K562 (cell line): Measurements from ENCODE around the gene CHERP. TPM values are rescaled to one million over a fixed set of nuclear protein-coding genes. Genes with fewer than 3 reads are reported as not detected.

Source experiments
- L3MBTL2 ChIP-seq: fragments of 450-650 bp; IDR thresholded peaks from 2 replicates; pipeline ENCODE4 v1.6.1; 2016; ENCODE audit warnings: mild to moderate bottlenecking, moderate library complexity
- POLR2A ChIP-seq: fragments of 450-650 bp; conservative IDR thresholded peaks from 2 replicates; pipeline ENCODE4 v1.6.1; 2016
- SIN3A ChIP-seq, 2 experiments: fragments of 150-350 bp in 1 of 2; IDR thresholded peaks; 2 replicates each; pipeline ENCODE4 v1.6.1; 2011 to 2016; ENCODE audit warnings: borderline replicate concordance in 2 of 2, low read depth in 2 of 2, low read length in 2 of 2, mild to moderate bottlenecking in 2 of 2, moderate library complexity in 2 of 2; ENCODE audit not compliant: control insufficient read depth in 1 of 2
- TEAD4 ChIP-seq, 2 experiments: sonication (generic) in 1 of 2; formaldehyde crosslinking in 1 of 2; IDR thresholded peaks; 2 replicates each; pipeline versions ENCODE4 v1.6.1 to v1.8.0; 2012 to 2022; ENCODE audit warnings: borderline replicate concordance in 1 of 2, inconsistent platforms in 1 of 2, low read length in 1 of 2, mild to moderate bottlenecking in 1 of 2, missing genetic modification reagents in 1 of 2
- ZNF184 ChIP-seq: sonication (generic); formaldehyde crosslinking; IDR thresholded peaks from 2 replicates; pipeline ENCODE4 v1.5.0; 2020; ENCODE audit warnings: missing genetic modification reagents
- ZNF253 ChIP-seq: fragments of 250-450 bp; sonication (Bioruptor Pico); conservative IDR thresholded peaks from 2 replicates; pipeline ENCODE4 v1.6.1; 2021; ENCODE audit warnings: mild to moderate bottlenecking
- polyA plus RNA-seq, 8 experiments: library from polyadenylated mRNA; depleted of rRNA in 4 of 8; stranded (reverse) in 5 of 8; unstranded in 3 of 8; fragments of >200 nt; fragmentation: Nextera tagmentation in 2 of 8; fragmentation: Illumina TruSeq in 1 of 8; extraction: Ambion mirVana in 2 of 8; extraction: Trizol in 1 of 8; gene quantifications; 2 replicates each; pipeline versions ENCODE4 v1.2.1 to v1.2.3, GENCODE V29; 2011 to 2014; ENCODE audit warnings: inconsistent platforms in 1 of 8, missing spikeins in 1 of 8
- total RNA-seq, 7 experiments: library from RNA; depleted of rRNA in 6 of 7; stranded (reverse); fragments of >200 nt in 6 of 7; fragmentation: Illumina TruSeq in 2 of 7; extraction: Trizol in 2 of 7; gene quantifications; 2 replicates each; pipeline versions ENCODE4 v1.2.1 to v1.2.3, GENCODE V29; 2011 to 2021; ENCODE audit warnings: low replicate concordance in 1 of 7
- TF ChIP-seq, protein P1 (sequence below), 3 experiments: fragments of 200-800 bp in 1 of 3; fragments of 250-450 bp in 1 of 3; fragments of 450-650 bp in 1 of 3; sonication (Bioruptor Pico) in 1 of 3; sonication (Bioruptor generic) in 1 of 3; formaldehyde crosslinking in 1 of 3; IDR thresholded peaks; 2 replicates each; pipeline versions ENCODE4 v1.6.1 to v1.8.0; 2016 to 2022; ENCODE audit warnings: mild to moderate bottlenecking in 2 of 3, missing genetic modification characterization in 2 of 3, missing compliant biosample characterization in 1 of 3, moderate library complexity in 1 of 3
- TF ChIP-seq, protein P2 (sequence below), 2 experiments: IDR thresholded peaks; 2 replicates each; pipeline ENCODE4 v1.6.1; 2011; ENCODE audit warnings: borderline replicate concordance in 1 of 2, control low read depth in 1 of 2, low read depth in 1 of 2, low read length in 1 of 2, mild to moderate bottlenecking in 1 of 2, mixed read lengths in 1 of 2, moderate library complexity in 1 of 2; ENCODE audit not compliant: insufficient read depth in 1 of 2, insufficient read length in 1 of 2, poor library complexity in 1 of 2, severe bottlenecking in 1 of 2; ENCODE audit errors: extremely low read depth in 1 of 2
- TF ChIP-seq, protein P3 (sequence below): fragments of 450-650 bp; formaldehyde crosslinking; IDR thresholded peaks from 2 replicates; pipeline ENCODE4 v1.4.0; 2020; ENCODE audit warnings: mild to moderate bottlenecking
- TF ChIP-seq, protein P4 (sequence below), 2 experiments: fragments of 450-650 bp; conservative IDR thresholded peaks; 2 replicates each; pipeline ENCODE4 v1.6.1; 2017; ENCODE audit warnings: mild to moderate bottlenecking in 2 of 2, moderate library complexity in 2 of 2
- TF ChIP-seq, protein P5 (sequence below): fragments of 250-450 bp; sonication (Bioruptor Pico); IDR thresholded peaks from 2 replicates; pipeline ENCODE4 v1.5.0; 2021
- TF ChIP-seq, protein P6 (sequence below): IDR thresholded peaks from 2 replicates; pipeline ENCODE4 v1.6.1; 2014; ENCODE audit warnings: antibody characterized with exemption

The CHERP gene
- total and polyA plus RNA-seq, 9 of the 15 experiments (the other 6 are each of a cell fraction or from before 2014, with no cell fraction given) = 0.60 to 85.1 (median 7.8) TPM

DNA sequence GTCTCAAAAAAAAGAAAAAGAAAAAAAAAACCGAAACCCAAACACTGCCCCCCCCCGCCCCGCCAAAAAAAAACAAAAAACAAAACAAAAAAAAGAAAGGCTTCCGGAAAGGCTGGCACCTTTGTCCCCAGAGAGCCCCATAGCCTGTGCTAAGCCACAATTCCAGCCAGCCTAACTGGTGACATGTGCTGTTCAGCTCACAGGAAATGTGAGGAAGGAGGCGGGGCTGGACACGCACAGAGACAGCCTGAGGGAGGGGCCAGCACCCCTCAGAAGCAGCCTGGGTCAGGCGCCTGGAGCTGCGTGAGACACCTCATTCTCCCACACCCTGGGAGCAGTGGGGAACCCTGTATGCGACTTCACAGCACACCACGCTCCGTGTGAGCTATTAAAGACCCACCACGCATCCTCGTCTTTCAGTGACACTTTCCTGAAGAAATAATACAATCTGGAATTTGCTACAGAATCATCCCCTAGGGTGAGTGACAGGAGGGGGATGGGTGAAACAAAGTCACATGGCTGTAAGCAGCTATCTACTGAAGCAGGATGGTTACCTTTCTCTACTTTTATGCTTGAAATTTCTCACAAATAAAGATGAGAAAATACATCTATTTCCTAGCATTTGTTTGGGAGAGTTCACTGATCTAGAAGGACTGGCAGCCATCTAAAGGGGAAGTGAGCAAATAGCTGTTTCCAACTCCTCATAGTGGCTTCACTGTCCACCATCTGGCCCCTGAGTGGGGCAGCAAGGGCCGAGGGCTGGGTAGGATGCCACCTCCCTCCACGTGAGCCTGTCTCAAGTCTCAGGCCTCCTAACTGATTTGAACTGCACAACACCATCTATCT, 42.2 kb upstream of the CHERP start (continued):
- TF ChIP-seq, protein P1, sequence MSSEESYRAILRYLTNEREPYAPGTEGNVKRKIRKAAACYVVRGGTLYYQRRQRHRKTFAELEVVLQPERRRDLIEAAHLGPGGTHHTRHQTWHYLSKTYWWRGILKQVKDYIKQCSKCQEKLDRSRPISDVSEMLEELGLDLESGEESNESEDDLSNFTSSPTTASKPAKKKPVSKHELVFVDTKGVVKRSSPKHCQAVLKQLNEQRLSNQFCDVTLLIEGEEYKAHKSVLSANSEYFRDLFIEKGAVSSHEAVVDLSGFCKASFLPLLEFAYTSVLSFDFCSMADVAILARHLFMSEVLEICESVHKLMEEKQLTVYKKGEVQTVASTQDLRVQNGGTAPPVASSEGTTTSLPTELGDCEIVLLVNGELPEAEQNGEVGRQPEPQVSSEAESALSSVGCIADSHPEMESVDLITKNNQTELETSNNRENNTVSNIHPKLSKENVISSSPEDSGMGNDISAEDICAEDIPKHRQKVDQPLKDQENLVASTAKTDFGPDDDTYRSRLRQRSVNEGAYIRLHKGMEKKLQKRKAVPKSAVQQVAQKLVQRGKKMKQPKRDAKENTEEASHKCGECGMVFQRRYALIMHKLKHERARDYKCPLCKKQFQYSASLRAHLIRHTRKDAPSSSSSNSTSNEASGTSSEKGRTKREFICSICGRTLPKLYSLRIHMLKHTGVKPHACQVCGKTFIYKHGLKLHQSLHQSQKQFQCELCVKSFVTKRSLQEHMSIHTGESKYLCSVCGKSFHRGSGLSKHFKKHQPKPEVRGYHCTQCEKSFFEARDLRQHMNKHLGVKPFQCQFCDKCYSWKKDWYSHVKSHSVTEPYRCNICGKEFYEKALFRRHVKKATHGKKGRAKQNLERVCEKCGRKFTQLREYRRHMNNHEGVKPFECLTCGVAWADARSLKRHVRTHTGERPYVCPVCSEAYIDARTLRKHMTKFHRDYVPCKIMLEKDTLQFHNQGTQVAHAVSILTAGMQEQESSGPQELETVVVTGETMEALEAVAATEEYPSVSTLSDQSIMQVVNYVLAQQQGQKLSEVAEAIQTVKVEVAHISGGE (CRISPR knock-in tag; IDR thresholded peaks at IDR 0.05) = 0 out of 6 replicates have a peak, but pooled peaks of 1 of the 3 experiments have one; percentile 13
- TF ChIP-seq, protein P2, sequence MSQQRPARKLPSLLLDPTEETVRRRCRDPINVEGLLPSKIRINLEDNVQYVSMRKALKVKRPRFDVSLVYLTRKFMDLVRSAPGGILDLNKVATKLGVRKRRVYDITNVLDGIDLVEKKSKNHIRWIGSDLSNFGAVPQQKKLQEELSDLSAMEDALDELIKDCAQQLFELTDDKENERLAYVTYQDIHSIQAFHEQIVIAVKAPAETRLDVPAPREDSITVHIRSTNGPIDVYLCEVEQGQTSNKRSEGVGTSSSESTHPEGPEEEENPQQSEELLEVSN (IDR thresholded peaks at IDR 0.05; ENCODE audit: borderline replicate concordance in 1 of 2, extremely low read depth in 1 of 2, insufficient read depth in 1 of 2, insufficient read length in 1 of 2, low read depth in 1 of 2, low read length in 1 of 2, poor library complexity in 1 of 2, severe bottlenecking in 1 of 2) = peak; percentile 31 to 70
- TF ChIP-seq SIN3A (IDR thresholded peaks at IDR 0.05; ENCODE audit: borderline replicate concordance in 2 of 2, control insufficient read depth in 1 of 2, low read depth in 2 of 2, low read length in 2 of 2) (peak in 1 of 2 experiments; percentile 91; a peak in 1 of 4 replicates), ZNF184 (CRISPR knock-in tag) (no peak), POLR2A (peak; percentile 71), L3MBTL2 (peak; percentile 46), ZNF253 (CRISPR knock-in tag) (no peak), TEAD4 (IDR thresholded peaks at IDR 0.05; ENCODE audit: low read length) (0 out of 2 replicates have a peak, but pooled peaks have one; percentile 34), TEAD4 (CRISPR knock-in tag; IDR thresholded peaks at IDR 0.05; ENCODE audit: borderline replicate concordance) (no peak)
- TF ChIP-seq, protein P3, sequence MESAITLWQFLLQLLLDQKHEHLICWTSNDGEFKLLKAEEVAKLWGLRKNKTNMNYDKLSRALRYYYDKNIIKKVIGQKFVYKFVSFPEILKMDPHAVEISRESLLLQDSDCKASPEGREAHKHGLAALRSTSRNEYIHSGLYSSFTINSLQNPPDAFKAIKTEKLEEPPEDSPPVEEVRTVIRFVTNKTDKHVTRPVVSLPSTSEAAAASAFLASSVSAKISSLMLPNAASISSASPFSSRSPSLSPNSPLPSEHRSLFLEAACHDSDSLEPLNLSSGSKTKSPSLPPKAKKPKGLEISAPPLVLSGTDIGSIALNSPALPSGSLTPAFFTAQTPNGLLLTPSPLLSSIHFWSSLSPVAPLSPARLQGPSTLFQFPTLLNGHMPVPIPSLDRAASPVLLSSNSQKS = no peak
- TF ChIP-seq, protein P4, sequence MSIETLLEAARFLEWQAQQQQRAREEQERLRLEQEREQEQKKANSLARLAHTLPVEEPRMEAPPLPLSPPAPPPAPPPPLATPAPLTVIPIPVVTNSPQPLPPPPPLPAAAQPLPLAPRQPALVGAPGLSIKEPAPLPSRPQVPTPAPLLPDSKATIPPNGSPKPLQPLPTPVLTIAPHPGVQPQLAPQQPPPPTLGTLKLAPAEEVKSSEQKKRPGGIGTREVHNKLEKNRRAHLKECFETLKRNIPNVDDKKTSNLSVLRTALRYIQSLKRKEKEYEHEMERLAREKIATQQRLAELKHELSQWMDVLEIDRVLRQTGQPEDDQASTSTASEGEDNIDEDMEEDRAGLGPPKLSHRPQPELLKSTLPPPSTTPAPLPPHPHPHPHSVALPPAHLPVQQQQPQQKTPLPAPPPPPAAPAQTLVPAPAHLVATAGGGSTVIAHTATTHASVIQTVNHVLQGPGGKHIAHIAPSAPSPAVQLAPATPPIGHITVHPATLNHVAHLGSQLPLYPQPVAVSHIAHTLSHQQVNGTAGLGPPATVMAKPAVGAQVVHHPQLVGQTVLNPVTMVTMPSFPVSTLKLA (conservative IDR thresholded peaks at IDR 0.05) = peak; percentile 91 to 94
- TF ChIP-seq, protein P5, sequence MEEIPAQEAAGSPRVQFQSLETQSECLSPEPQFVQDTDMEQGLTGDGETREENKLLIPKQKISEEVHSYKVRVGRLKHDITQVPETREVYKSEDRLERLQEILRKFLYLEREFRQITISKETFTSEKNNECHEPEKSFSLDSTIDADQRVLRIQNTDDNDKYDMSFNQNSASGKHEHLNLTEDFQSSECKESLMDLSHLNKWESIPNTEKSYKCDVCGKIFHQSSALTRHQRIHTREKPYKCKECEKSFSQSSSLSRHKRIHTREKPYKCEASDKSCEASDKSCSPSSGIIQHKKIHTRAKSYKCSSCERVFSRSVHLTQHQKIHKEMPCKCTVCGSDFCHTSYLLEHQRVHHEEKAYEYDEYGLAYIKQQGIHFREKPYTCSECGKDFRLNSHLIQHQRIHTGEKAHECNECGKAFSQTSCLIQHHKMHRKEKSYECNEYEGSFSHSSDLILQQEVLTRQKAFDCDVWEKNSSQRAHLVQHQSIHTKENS (CRISPR knock-in tag) = no peak
- TF ChIP-seq, protein P6, sequence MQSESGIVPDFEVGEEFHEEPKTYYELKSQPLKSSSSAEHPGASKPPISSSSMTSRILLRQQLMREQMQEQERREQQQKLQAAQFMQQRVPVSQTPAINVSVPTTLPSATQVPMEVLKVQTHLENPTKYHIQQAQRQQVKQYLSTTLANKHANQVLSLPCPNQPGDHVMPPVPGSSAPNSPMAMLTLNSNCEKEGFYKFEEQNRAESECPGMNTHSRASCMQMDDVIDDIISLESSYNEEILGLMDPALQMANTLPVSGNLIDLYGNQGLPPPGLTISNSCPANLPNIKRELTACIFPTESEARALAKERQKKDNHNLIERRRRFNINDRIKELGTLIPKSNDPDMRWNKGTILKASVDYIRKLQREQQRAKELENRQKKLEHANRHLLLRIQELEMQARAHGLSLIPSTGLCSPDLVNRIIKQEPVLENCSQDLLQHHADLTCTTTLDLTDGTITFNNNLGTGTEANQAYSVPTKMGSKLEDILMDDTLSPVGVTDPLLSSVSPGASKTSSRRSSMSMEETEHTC = 0 out of 2 replicates have a peak, but pooled peaks have one; percentile 36
